ENCODE measurements around the gene KRT3.

Gene KRT3

DNA sequence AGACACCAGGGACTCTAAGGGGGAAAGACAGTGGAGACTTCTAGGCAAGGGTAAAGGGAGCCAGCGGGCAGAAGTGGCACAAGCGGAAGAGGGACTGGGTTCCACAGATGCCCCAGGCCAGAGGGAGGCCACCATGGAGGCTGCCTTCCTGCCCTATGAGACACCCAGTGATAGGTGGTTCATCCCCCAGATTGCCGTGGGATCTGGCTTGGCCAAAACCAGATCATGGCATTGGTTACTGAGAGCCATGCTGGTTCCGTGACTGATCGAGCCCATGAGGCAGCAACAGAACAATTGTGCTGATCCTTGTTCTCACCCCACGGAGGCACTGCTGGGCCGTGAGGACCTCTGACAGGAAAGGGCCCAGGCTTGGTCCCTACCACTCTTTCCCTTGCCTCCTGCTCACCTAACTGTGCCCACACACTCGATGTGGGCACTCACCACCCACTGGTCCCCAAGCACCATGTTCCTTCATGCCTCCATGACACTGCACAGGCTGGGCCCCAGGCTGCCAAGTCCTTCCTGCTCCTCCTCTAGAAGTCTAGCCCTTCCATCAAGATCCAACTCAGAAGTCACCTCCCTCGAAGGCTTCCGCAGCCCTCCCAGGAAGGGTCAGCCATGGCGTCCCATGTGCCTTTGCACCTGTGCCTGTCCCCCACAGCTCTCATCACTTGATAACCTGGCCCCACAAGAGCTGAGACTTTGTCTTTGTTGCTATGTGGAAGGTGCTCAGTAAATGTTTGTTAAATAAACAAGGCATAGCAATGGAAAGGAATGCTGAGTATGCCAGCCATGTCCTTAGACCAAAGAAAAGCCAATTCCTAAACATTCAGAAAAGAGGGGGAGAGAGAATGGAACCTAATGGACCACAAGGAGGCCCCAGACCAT, 30.9 kb upstream of the KRT3 start:
- no peak for DNase-seq

DNA sequence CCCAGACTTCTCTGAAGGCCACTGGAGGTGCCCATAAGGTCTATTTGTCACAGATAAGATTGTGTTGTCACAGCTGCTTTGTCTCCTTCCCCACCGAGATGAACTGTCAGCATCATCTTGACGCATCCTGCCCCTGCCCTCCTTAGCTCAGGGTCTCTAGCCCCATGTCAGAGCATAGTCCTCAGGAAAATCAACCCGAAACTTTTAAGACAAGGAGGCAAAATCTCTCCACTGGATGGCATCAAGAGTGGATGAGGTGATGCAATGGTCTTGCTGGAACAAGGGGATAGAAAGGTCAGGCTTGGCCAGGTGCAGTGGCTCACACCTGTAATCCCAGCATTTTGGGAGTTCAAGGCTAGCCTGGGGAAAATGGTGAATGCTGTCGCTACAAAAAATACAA, 30.0 kb upstream of the KRT3 start:
- no peak for DNase-seq

DNA sequence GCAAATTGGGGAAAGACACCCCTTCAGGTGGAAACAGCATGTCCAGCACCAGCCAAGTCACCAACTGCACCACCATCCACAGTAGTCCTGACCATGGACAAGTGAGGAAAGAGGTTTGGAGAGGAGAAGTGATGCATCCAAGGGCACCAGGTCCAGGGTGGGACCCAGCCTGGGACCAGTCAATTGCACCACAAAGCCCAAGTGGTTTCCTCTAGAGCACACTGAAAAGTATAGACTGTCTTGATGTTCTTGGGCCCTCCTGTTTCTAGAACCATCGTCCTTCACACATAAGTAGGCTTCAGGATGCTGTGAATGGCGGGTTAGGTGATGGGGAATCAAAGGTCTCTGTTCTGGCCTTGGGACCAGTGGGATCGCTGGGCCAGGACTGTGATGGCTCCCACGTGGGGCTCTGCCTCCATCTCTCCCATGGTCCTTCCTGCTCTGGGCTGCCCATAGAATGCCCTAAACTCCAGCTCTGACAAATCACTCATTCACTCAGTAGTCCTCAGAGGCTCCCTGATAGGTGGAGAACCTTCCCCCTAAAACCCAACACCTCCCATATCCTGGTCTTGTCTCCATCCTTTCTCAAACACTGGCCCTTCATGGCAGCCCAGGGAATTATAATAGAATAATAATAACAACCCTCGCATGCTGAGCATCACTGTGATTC, 29.0 kb upstream of the KRT3 start:
- DNase-seq: no peak

DNA sequence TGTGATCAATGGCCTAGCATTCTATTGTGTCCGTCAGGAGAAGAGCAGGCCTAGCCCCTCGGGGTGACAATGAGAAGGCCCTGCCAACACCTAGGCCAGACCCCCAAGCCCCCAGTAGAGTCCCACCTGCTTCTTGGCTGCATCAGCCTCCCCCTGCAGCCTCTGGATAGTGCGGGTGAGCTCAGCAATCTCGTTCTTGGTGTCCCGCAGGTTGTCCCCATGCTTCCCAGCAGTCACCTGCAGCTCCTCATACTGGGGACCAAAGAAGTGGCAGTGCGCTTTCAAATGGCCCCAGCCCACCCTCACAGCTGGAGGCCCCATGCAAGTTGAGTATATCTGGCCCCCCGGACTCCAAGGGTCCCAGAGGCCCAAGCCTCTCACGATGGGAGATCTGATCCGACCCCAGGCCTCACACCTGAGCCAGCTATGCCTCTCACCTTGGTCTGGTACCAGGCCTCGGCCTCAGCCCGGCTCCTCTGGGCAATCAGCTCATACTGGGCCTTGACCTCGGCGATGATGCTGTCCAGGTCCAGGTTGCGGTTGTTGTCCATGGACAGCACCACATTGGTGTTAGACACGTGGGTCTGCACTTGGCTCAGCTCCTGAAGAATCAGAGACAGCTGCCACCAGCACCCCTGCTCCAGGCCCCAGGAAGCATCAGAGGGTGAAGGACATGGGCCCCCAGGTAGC, 28.0 kb upstream of the KRT3 start:
- no peak for DNase-seq

DNA sequence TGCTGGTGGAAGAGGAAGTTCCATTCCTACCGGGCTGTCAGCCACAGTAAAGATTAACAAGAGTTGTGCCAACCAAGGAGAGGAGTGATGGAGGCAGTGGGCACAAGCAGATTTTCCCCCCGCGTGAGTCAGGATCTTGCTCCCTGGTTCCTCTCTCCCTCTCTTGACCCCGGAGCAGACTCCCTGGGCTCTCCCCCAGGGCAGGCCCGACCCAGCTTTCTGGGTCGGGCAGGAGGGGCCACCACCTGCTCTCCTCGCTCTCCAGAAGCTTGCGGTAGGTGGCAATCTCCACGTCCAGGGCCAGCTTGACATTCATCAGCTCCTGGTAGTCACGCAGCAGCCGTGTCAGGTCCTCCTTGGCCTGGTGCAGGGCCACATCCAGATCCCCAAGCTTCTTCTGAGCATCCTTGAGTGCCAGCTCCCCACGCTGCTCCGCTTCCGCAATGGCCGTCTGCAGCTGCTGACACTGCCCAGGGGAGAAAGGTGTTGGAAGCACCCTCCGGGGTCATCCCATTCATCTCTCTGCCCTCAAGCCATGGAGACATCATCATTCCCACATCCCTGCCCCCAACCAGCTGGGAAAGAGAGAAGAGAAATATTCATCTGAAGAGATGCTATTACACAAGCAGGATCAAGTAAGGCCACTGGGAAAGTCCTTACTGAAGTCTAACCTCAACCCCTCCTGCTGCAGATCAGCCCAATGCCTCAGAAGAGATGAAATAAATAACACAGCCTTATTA, 27.0 kb upstream of the KRT3 start:
- DNase-seq: no peak

DNA sequence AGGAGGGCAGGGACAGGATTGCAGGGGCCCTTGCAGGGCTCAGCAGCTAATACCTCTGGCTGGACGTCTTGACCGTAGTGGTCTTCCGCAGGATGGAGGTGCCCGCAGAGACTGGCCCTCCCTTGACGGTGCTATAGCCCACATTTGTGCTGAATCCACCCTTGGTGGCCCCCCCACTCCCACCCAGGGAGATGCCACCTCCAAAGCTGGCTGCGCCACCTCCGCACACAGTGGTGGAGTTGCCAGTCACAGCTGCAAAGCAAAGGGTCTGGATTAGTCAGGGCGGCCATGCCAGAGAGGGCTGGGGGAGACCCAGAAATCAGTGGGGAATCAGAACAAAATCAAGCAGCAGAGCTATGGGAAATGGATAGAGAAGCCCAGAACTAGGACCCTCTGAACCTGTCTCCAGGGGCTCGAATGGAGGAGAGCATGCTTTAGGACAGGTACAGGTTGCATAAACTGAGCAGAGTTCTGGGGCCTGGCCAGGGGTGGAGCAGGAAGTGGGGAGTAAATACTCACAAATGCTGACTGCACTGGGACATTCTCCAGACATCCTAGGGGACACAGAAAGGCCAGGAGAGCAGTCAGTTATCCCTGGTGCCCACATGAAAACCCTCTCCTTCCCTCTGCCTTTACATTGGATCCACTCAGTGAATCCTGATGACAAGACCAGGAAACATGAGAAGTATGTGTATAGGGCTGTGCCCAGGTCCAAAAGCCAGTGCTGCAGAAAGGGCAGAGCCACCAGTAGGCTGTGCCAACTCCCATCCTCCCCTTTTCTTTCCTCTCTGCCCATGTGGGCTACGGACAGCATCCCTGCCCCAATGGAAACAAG, 26.1 kb upstream of the KRT3 start:
- no peak for DNase-seq

DNA sequence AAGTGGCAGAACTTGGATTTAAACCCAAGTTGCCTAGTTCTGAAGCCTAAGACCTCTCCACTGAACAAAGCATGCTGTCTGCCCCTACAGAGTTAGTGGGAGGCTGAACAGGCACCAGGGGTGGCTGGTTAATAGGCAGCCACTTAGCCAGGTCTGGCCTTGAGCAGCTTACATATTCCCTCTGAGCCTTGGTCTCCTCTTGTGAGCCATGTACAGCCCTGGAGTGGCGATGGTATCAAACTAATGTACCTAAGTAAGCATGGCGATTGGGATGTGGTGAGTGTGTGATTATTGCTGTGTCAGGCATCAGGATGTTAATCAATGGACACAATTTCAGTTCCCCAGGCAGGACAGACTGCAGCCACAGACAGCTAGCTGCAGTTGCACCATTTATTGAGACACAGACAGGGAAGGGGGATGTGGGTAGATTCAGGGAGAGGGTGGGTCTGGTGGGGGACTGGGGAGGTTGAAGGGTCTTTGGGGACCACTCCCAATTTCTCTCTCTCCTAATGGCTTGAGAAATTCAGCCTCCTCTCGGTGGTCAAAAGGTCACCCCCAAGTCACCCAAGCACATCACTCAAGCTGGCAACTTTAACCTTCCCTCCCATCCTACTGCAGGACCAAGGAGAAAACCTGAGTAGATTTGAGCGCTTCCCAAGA, 25.3 kb upstream of the KRT3 start:
- DNase-seq: no peak

DNA sequence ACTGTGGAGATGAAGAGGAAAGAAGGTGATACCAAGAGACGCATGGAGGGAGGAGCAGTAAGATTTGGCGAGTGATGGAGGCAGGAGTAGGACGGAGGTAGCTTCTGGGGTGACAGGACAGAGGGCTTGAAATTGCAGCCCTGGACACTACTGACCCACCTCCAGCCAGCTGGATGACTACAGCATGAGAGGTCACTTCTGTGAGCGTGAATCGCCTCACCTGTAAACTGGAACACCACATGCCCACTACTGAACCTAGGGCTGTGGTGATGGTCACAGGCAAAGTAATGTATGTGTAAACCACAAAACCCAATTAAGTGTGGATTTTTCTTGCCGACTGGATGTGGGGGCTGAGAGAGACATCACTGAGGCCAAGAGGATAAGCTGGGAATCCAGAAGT, 24.6 kb upstream of the KRT3 start:
- DNase-seq: no peak

DNA sequence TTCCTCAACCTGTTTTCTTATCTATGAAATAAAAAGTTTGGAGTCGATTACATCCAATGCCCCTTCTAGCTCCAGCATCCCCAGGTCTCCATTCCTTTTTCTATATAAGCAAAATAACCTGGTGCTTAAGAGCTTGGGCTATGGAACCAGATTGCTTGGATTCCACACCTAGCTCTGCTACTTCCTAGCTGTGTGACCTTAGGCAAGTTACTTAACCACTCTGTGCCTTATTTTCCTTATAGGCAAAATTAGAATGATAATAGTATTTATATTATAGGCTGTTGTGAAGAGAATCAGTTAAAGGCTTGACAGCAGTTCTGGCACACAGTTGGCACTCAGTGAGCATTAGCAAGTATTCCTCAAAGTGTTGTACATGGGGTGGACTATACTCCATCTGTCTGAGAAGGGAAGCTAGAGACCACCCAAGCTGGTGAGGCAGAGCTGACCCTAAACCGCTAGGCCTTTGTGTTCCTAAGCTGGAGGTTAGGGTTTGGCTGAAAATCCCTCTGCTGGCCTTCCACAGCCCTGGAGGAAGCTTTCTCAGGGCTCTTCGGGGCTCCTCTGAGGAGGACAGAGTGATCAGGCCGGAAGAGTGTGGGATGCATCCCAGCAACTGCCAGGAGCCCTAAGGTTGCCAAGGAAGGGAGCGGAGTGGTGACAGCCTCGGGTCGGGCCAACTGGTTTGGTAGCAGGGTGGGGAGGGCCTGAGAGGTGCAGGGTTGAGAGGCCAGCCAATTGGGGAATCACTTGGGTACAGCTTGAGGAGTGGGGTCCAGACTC, 24.0 kb upstream of the KRT3 start:
- no peak for DNase-seq

DNA sequence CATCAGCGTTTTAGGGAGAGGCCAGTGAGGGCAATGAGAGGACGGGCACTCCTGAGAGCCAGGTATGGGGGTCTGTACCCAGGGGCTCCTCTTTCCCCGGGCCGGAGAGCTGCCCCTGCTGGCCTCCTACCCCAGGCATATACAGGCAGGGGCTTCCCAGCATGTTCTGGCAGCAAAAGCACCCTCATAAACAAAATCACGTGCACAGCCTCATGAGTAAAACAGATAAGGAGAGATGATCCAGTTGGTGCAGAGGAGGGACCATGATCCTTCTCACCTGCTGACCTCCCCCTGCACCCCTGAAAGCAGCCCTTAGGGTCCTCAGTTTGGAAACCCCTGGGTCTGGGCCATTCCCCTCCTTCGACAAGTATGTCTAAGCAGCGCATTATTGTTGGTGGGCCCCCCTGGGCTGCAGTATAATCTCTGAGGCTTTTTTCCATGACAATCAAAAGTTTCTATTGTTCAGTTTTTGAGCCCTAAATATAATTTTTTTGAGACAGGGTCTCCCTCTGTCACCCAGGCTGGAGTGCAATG, 23.0 kb upstream of the KRT3 start:
- no peak for DNase-seq

DNA sequence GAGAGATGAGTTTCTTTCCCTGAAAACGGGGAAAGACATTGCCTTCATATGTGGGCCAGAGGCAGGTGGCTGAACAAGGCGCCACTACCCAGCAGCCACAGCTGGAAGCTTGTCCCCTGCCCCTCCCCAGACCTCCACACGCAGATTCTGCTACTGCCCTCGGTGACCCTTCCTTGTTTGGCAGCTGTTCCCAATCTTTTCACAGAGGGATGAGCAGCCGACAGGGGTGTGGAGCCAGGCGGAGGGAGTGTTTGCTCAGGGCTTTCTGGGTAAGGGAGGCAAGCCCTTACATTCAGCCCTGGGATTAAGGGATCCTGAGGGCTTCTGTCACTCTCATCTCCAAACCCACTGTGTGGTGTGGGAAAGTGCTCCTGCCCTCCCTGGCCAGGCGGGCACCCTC, 22.5 kb upstream of the KRT3 start:
- DNase-seq: no peak

DNA sequence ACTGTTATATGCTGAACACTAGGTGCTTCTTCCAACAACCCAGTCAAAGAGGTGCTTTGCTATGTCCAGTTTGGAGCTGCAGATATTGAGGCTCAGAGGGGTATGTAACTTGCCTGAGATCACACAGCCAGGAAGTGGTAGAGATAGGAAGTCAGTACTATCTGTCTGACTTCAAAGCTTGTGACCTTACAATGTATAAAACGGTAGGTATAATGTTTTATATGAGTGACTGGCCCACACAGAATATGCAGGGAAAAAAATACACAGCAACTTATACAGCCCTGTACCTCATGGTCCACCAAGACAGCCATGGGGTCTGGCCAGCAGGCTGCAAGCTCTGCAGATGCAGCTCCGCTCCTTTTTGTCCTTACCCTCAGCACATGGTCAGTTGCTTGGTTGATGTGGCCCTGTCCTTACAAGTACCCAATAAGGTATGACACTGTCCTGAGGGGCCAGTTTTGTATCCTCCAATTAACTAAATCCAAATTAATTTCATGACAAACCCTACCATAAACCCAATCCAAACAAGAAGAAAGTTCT, 21.9 kb upstream of the KRT3 start:
- no peak for DNase-seq

DNA sequence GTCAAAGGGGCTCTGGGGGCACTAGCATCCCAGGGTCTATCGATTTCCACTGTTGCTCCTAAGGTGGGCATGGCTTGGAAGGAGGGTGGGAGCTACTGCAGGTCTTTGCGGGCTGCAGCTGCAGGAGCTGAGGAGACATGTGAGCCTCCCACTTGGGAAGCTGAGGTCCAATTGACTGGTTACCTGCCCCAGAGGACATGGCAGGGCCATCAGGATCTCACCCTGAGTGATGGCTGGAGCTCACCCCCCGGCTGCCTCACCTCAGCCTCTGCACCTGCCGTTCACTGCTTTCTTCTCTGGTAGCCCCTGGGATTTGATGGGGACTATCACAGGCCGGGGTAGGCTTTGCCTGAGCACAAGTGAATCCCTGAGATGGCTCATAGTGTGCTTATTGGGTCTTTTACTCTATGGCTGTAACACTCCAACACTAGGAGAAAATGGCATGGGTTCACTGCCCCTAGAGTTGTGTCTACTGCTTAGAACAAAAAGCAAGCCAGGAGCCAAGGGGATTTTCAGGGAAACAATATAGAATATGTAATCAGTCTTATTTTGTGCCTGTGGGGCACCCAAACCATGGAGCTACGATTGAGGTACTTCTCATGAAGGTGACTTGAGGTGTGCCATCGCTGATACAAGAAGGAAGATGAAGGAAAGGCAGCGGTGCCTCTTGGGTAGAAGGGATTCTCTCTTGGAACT, 21.2 kb upstream of the KRT3 start:
- no peak for DNase-seq

DNA sequence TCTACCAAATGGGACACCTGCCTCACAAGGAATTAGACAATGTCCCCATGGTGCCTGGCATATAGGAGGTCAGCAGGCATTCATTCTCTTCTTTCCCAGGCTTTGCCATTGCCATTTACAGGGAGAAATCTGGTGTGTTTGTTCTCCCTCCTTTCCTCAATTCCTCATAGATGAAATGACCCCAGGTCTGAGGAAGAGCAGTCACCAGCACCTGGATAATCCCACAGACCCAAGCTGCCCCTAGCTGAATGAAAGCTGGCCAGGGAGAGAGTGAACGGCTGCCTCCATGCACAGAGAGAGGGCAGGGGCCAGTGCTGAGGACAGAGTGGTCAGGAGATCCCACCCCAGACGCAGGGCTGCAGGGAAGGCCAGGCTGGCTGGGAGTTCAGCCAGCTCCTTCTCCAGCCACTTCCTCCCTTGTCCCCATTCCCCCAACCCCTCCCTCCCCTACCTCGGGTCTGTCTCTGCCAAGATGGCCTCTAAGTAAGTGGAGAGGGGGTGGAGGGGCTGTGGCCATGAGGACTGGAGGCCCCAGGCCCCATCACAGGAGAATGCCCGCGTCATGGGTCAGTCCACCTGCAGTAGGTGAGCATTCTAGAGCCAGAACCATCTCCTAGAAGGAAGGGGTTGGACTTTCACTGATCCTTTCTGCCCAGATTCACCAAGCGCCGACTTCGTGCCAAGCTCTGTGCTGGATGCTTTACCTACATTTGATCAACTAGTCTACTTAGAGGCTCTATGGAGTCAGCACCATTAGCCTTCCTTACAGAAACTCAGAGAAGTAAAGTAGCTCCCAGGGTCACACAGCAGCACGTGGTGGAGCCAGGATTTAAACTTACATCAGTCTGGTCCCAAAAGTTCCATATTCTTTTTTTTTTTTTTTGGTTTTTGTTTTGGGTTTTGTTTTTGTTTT, 20.0 kb upstream of the KRT3 start:
- DNase-seq: no peak

DNA sequence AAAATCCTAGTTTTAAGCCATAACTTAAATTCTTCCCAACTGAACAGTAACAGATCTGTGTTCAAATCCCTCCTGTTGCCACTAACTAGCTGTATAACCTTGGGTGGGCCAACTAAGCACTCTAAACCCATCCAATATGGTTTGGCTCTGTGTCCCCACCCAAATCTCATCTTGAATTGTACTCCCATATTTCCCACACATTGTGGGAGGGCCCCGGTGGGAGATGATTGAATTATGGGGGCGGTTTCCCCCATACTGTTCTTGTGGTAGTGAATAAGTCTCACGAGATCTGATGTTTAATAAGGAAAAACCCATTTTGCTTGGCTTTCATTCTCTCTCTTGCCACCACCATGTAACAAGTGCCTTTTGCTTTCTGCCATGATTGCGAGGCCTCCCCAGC, 19.2 kb upstream of the KRT3 start:
- DNase-seq: no peak

DNA sequence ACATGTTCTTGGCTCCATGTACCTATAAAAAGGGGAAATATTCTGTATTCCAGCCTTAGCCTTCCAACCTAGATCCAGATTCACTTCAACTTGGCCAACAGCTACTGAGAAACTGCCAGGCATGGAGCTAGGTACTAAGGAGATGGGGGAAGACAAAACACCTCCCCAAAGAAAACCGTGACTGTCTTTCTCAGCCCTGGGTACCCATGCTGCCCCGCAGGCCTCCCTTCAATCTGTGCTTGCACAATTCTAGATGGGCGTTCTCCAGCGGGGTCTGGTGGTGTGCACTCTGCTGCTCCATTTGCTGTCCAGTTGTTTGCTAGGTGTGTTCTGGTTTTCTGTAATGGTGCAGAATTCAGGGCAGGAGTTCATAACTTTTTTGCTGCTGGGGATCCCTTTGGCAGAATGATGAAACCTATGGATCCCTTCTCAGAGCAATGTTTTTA, 18.8 kb upstream of the KRT3 start:
- DNase-seq: no peak

DNA sequence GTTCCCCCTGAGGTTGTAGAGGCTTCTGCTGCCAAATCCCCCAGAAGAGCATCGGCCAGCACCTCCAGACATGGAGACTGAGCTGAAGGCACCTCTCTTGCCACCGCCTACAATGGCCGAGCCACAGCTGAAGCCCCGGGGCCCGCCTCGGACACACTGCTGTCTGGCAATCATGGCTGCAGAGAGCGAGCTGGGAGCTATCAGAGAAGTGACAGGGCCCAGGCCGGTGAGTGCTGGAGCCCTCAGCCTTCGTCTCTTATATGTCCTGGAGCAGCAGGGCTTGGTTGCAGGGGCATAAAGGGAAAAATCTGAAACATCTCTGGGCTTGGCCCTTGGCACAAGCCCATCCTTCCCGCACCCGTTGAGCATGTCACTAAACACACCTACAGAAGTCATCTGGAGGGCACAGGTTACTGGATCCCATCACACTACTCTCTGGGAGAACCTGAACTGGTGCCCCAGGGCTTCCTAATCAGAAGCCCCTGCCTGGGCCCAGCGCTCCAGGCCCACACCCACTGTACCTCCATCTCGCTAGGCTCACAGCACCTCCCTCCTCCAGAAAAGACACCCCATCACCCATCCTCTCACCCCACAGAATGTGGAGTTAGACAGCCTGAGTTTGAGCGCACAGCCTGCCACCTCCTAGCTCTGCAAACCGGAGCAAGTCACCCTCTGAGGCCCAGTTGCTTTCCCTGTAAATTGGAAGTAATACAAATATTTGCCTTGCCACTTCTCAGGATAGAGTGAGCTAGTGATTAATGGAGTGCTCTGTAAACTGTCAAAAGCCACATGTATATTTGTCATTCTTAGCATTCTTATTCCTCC, 18.2 kb upstream of the KRT3 start, which contains the start of gene KRT4:
Gene KRT4 (minus strand): TSS at position 232 of the 825 bp plus-strand sequence. CDS start 58 bp downstream, at position 174.
- DNase-seq: no peak

Measured in CD4-positive, alpha-beta T cell treated with Interferon alpha-2 for 1 hour (primary cell).